Measurements from ENCODE around the gene UGT2B17. TPM values are rescaled to one million over a fixed set of nuclear protein-coding genes. Genes with fewer than 3 reads are reported as not detected.

UGT2B17 gene
- total RNA-seq, 2 donors from 2014 or later = not detected

DNA sequence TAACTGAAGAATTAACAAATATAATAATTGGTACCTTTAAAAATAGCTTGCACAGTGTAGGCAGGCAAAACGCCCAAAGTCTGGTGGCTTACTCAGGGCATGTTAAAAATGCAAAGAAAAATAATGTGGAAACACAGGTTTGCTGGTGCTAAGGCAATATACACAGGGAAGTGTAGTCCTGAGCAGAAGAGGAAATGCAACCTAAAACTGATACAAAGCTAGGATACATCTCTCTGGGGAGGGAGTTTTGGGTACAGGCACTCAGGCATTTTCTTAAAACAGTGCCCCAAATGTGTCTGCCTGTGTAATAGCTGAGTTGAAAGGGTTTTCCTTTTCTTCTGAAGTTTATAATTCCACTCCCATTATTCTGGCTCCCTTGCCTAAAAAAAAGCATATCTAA, 81.4 kb downstream of the UGT2B17 start:
- Histone ChIP-seq H3K27ac (no peak overlapping the region), H3K4me1 (ENCODE audit: control insufficient read depth in 1 of 2, low read depth in 2 of 2) (peaks cover 0 to 4% of the 10 kb centered on the region in 2 donors), H3K9me3 (no peaks in the 10 kb centered on the region), H3K36me3 (no peaks in the 10 kb centered on the region), H3K4me3 (no peak overlapping the region), H3K27me3 (replicated peaks; ENCODE audit: insufficient read depth) (no peaks in the 10 kb centered on the region)
- no peak for ATAC-seq (ENCODE audit: insufficient number of reproducible peaks, low FRiP score, low read depth)
- TF ChIP-seq, protein P1, sequence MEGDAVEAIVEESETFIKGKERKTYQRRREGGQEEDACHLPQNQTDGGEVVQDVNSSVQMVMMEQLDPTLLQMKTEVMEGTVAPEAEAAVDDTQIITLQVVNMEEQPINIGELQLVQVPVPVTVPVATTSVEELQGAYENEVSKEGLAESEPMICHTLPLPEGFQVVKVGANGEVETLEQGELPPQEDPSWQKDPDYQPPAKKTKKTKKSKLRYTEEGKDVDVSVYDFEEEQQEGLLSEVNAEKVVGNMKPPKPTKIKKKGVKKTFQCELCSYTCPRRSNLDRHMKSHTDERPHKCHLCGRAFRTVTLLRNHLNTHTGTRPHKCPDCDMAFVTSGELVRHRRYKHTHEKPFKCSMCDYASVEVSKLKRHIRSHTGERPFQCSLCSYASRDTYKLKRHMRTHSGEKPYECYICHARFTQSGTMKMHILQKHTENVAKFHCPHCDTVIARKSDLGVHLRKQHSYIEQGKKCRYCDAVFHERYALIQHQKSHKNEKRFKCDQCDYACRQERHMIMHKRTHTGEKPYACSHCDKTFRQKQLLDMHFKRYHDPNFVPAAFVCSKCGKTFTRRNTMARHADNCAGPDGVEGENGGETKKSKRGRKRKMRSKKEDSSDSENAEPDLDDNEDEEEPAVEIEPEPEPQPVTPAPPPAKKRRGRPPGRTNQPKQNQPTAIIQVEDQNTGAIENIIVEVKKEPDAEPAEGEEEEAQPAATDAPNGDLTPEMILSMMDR (IDR thresholded peaks at IDR 0.05) = no peak
- DNase-seq (ENCODE audit: low spot score) = no peak

DNA sequence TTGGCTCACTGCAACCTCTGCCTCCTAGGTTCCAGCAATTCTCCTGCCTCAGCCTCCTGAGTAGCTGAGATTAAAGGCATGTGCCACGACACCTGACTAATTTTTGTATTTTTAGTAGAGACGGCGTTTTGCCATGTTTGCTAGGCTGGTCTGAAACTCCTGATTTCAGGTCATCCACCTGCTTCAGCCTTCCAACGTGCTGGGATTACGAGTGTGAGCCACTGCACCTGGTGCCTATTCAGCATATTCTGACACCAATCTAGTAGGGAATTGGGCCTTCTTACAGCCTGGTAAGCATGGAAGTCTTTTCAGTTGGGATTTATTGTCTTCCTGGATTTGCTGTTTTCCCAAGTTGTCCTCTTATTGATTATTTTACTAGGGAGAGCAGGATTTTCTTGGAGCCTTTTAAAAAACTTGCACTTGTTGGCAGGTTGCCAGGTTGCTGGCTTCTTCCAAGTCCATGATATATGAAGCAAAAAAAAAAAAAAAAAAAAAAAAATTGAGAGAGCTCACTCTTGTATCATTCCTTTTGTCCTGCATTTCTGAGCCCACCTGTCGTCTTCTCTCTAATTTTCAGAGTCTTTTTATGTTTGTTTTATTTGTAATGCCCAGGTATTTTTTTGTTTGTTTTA, 85.2 kb downstream of the UGT2B17 start:
- no peak for DNase-seq (ENCODE audit: low spot score)
- TF ChIP-seq, protein P1 (IDR thresholded peaks at IDR 0.05) = no peak
- ATAC-seq (ENCODE audit: insufficient number of reproducible peaks, low FRiP score, low read depth) = no peak
- H3K36me3 ChIP-seq = no peaks in the 10 kb centered on the region
- H3K4me3 ChIP-seq = no peak overlapping the region
- H3K9me3 ChIP-seq = no peaks in the 10 kb centered on the region
- H3K4me1 ChIP-seq (ENCODE audit: control insufficient read depth in 1 of 2, low read depth in 2 of 2) = peaks cover 0 to 4% of the 10 kb centered on the region in 2 donors
- no peaks in the 10 kb centered on the region for H3K27me3 ChIP-seq (replicated peaks; ENCODE audit: insufficient read depth)
- no peak overlapping the region for H3K27ac ChIP-seq

DNA sequence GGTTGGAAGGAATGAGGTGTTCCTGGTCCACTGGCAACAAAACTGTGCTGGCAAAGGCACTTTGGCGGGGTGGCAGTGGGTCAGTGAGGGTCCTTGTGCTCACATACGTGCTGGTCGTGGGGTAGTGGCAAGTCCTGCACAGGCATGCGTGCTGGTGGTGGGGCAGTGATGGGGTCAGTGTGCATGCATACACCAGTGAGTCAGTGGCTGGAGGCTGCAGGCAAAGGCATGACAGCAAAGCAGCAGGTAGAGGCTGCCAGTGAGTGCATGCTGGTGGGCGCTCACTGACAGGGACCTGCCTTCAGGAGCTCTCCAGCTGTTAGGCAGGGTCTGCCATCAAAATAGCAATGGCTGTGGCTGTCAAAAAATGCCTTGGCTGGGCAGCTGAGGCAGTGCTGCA, 86.8 kb downstream of the UGT2B17 start:
- no peaks in the 10 kb centered on the region for H3K4me1 ChIP-seq (ENCODE audit: control insufficient read depth in 1 of 2, low read depth in 2 of 2)

More for the DNA sequence above, 86.8 kb downstream of the UGT2B17 start:
- TF ChIP-seq, protein P1 (IDR thresholded peaks at IDR 0.05) = no peak
- DNase-seq (ENCODE audit: low spot score) (no peak), ATAC-seq (ENCODE audit: insufficient number of reproducible peaks, low FRiP score, low read depth) (no peak)
- no peaks in the 10 kb centered on the region for H3K36me3 ChIP-seq
- no peak overlapping the region for H3K4me3 ChIP-seq
- no peak overlapping the region for H3K27ac ChIP-seq
- no peaks in the 10 kb centered on the region for H3K9me3 ChIP-seq
- H3K27me3 ChIP-seq (replicated peaks; ENCODE audit: insufficient read depth) = no peaks in the 10 kb centered on the region

Other genes starting within 250 kb of the UGT2B17 start
- 10 to 100 TPM; 37.0 to 89.9 TPM for gene YTHDC1, start 226.2 kb downstream of the UGT2B17 start, total RNA-seq
- not detected for gene TMPRSS11E, start 128.9 kb downstream of the UGT2B17 start, total RNA-seq
- not detected for gene UGT2B15, start 94.3 kb upstream of the UGT2B17 start, total RNA-seq
- not detected for gene UGT2B10, start 239.7 kb upstream of the UGT2B17 start, total RNA-seq